GM12892 (cell line): ENCODE measurements around the gene ACADVL.

Experiments
- POLR2A ChIP-seq: IDR thresholded peaks from 2 replicates; pipeline ENCODE4 v1.6.1; 2011; ENCODE audit warnings: low read depth, low read length, control low read depth
- POLR2AphosphoS5 ChIP-seq: IDR thresholded peaks from 2 replicates; pipeline ENCODE4 v1.6.1; 2011; ENCODE audit warnings: low read depth, low read length, control low read depth
- TAF1 ChIP-seq: IDR thresholded peaks from 2 replicates; pipeline ENCODE4 v1.6.1; 2011; ENCODE audit warnings: low read depth, mild to moderate bottlenecking, control low read depth, low read length, borderline replicate concordance

- TF ChIP-seq POLR2AphosphoS5 = no peak
- TF ChIP-seq POLR2A = no peak
- TF ChIP-seq TAF1 = no peak
These were observed 42.4 kb upstream of the ACADVL start for GRCh38 chr17:7177191-7177953.
